IPS-15b (cell line): ENCODE data around the gene MYLK4.

ENCODE experiments used
- H3K27me3 ChIP-seq: one replicate; pipeline ENCODE4 v1.6.1; 2013; ENCODE audit warnings: low read length; ENCODE audit not compliant: control insufficient read depth, insufficient read depth
- H3K36me3 ChIP-seq: one replicate; pipeline ENCODE4 v1.6.1; 2013; ENCODE audit warnings: low read length; ENCODE audit not compliant: control insufficient read depth, insufficient read depth
- H3K4me1 ChIP-seq: one replicate; pipeline ENCODE4 v1.6.1; 2013; ENCODE audit warnings: mild to moderate bottlenecking, low read length; ENCODE audit not compliant: control insufficient read depth, insufficient read depth
- H3K4me3 ChIP-seq: one replicate; pipeline ENCODE4 v1.5.1; 2013; ENCODE audit warnings: low read depth, low read length
- H3K9ac ChIP-seq: one replicate; pipeline ENCODE4 v1.6.1; 2013; ENCODE audit warnings: low read depth, mild to moderate bottlenecking, low read length
- H3K9me3 ChIP-seq: one replicate; pipeline ENCODE4 v1.6.1; 2013; ENCODE audit warnings: mild to moderate bottlenecking, low read length; ENCODE audit not compliant: control insufficient read depth, insufficient read depth

Gene MYLK4

DNA sequence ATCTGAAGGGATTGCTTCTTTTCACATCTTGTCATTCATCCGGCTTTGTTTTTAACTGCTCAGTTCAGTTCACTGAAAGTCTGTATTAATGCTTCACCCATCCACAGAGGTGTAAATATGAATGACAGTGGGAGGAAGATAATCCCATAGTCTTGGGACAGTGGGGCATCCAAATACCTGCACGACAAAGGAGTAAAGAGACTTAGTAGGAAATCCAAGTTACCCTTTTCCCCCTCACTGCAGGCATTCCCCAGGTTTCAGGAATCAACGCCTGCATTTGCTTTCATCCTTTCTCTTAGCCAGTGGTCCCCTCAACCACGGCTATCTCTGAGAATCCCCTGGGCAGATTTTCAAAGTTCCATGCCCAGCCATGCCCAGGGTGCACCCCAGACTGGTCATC, 110.2 kb downstream of the MYLK4 start:
- H3K27me3 ChIP-seq = no peaks in the 10 kb centered on the region
- peak overlapping the region; percentile 9 for H3K9ac ChIP-seq
- no peaks in the 10 kb centered on the region for H3K36me3 ChIP-seq
- no peak overlapping the region for H3K4me3 ChIP-seq
- H3K9me3 ChIP-seq = no peaks in the 10 kb centered on the region
- H3K4me1 ChIP-seq = no peaks in the 10 kb centered on the region

DNA sequence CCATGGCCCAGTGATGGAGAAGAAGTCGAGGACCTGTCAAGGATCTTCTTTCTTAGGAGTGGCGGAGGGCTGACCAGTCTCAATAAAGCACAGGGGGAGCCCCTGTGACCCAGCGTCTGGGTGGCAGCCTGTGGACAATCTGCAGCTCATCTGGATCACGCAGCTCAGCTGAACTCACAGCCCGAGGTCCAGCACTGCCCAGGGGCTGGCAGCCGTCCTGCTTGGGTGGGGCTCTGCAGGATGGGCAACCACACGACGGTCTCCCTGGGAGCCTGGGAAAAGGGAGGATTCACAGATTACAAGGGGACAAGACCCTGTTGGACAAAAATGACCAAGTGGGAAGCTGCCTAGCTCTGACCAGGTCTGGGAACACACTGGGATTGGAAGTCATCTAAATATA, 110.8 kb downstream of the MYLK4 start:
- Histone ChIP-seq H3K4me3 (no peak overlapping the region), H3K9me3 (no peaks in the 10 kb centered on the region), H3K9ac (no peak overlapping the region), H3K27me3 (peaks cover 3% of the 10 kb centered on the region), H3K36me3 (no peaks in the 10 kb centered on the region), H3K4me1 (peaks cover 1% of the 10 kb centered on the region)

DNA sequence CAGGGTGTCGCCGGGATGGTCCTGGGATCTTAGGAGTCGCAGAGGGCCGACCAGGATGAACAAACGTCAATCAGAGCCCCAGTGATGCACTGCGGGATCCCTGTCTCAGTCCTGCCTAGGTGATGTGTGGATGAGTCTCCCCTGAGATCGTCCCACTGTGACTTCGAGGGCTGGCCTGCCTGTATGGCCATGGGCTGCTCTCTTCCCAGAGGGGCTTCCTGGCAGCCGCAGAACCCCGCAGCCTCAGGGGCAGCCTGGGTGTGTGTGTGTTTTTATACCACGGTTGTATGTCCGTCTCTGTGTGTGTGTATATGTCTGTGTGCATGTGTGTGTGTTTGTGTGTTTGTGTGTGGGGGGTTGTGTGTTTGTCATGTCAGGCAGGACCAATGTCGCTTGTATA, 111.6 kb downstream of the MYLK4 start:
- Histone ChIP-seq H3K27me3 (peaks cover 5% of the 10 kb centered on the region), H3K36me3 (no peaks in the 10 kb centered on the region), H3K4me3 (no peak overlapping the region), H3K9me3 (no peaks in the 10 kb centered on the region), H3K4me1 (peaks cover 4% of the 10 kb centered on the region), H3K9ac (no peak overlapping the region)

DNA sequence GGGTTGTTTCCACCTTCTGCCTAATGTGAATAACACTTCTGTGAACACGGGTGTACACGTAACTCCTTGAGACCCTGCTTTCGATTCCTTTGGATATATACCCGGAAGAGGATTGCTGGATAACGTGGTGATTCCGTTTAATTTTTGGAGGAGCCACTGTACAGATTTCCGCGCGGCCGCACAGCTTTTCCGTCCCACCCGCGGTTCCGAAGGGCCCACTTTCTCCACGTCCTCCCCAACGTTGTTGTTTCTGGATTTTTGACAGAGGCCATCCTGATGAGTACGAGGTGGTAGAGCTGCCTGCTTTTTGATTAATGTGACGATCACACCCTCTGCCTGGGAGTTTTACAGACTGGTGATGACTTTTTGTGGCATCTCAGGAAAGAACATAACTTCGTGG, 114.0 kb downstream of the MYLK4 start:
- Histone ChIP-seq H3K9ac (no peak overlapping the region), H3K4me3 (no peak overlapping the region), H3K36me3 (no peaks in the 10 kb centered on the region), H3K27me3 (peaks cover 13% of the 10 kb centered on the region), H3K4me1 (peaks cover 4% of the 10 kb centered on the region), H3K9me3 (no peaks in the 10 kb centered on the region)

DNA sequence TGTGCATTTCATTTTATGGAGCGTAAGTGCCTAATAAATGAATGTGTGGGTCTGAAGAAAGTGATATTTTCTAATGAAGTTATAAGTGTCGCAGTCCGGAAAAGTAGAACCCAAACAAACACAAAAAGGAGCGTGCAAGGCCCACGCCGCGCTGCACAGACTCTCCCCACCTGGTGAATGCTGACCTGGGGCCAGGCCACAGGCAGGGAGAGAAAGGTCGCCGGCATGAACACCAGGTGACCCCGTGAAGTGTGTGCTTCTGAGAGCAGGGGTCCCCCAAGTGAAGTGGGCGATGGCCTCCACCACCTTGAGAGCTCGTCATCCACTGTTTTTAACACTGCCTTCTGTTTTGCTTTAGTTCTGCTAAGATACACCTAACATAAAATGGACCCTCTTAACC, 114.8 kb downstream of the MYLK4 start:
- no peak overlapping the region for H3K9ac ChIP-seq
- peaks cover 13% of the 10 kb centered on the region for H3K27me3 ChIP-seq
- peaks cover 4% of the 10 kb centered on the region for H3K4me1 ChIP-seq
- H3K36me3 ChIP-seq = no peaks in the 10 kb centered on the region
- no peaks in the 10 kb centered on the region for H3K9me3 ChIP-seq
- H3K4me3 ChIP-seq = no peak overlapping the region

DNA sequence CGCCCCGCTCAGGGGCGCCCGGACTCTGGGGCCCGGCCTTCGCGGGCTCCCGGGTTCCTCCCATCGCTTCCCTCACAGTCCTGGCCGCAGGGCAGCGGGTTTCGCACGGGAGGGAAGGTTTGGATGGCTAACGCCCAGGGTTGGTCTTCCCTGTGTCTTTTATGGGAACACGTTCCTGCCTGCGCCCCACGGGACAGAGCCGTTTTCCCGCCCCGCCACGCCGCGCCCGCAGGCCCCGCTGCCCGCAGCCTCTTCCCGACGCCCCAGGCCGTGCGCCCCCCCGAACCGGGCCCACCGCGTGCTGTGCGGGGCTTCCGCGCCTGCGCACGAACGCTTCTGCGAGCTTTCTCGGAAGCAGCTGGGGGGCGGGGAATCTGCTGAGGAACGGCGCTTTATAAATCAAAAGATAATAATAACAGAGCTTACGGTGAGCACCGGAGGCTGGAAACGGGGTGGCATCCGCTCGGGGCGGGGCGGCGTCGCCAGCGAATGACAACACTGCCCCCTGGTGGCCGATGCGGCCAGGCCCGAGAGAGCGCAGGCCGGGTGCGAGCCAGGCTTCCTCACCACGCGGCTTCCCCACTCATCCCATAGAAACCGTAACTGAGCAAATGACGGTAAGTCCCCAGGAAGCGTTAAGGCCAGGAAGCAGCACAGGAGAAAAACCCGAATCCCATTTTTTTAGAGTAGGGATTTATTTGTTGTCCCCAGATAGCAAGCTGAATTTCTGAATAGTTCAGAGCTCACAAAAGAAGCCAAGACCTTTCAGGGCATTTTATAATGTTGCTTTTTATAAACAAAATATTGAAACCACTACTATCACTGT, 116.4 kb downstream of the MYLK4 start:
- Histone ChIP-seq H3K9me3 (no peaks in the 10 kb centered on the region), H3K4me3 (peak overlapping the region; percentile 30), H3K27me3 (peaks cover 13% of the 10 kb centered on the region), H3K36me3 (no peaks in the 10 kb centered on the region), H3K9ac (peak overlapping the region; percentile 54), H3K4me1 (peaks cover 6% of the 10 kb centered on the region)

DNA sequence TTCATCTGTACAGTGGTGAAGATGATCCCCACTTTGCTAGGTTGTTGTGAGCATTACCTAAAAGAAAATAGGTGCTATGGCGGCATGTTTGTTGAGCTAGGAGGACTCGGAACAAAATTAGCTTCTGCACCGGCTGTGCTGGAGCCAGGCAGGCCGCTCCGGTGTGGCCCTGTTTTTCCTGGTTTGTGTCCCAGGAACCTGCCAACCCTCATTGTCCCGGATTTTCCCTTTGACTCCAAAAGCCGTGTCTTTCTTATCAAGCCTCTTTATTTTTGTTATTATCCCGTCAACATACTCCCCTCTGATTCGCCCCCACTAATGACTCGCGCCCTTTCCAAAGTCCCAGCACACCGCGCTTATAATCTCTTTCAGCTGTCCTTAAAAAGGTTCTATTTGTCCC, 117.0 kb downstream of the MYLK4 start:
- no peaks in the 10 kb centered on the region for H3K9me3 ChIP-seq
- H3K36me3 ChIP-seq = no peaks in the 10 kb centered on the region
- H3K4me1 ChIP-seq = peaks cover 6% of the 10 kb centered on the region
- peak overlapping the region; percentile 32 for H3K9ac ChIP-seq
- H3K27me3 ChIP-seq = peaks cover 13% of the 10 kb centered on the region
- peak overlapping the region; percentile 30 for H3K4me3 ChIP-seq

DNA sequence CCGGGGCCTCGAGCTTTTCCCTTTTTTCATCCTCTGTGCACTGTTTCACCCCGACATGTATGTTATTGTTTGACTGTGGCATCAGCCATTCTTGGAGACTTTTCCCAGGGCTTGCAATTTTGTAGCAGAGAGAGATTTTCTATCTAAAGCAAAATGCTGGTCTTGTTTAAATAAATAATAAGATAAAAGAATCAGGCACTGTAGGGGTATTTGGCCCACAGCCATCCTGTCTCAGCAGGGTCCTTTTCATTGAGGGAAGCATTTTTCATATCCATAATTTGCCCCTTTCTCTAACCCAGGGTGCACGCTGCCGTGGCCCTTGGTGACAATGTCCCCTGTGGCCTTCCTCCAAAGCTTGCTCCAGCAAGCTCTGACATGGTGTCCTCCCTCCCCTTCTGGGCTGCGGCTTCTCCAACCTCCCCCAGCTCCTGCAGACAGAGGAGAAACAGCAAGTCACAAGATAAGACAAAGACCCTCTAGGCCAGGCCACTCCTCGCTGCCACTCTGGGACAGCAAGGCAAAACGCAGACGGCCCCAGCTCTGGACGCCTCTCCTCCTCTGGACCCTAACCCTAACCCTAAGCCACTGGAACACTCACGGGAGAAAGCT, 117.6 kb downstream of the MYLK4 start:
- Histone ChIP-seq H3K9me3 (no peaks in the 10 kb centered on the region), H3K27me3 (peaks cover 13% of the 10 kb centered on the region), H3K4me3 (no peak overlapping the region), H3K36me3 (no peaks in the 10 kb centered on the region), H3K9ac (no peak overlapping the region), H3K4me1 (peaks cover 6% of the 10 kb centered on the region)

DNA sequence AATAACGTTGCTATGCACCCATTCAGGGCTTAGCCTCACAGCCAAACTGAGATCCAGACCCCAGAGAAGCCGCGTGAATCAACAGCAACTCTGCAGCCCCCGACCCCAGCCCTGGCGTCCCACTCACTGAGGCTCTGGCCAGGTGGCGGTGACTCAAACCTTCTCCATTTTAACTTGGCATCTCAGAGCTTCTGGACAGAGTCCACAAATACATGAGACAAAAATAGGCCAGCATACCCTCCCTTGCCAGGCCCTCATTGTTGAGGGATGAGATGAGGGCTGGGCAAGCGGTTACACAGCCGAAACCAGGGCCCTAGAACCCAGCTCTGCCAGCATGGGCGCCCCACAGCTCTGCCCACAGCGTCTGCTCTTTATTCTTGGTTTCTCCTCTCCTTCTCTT, 118.4 kb downstream of the MYLK4 start:
- H3K27me3 ChIP-seq = peaks cover 13% of the 10 kb centered on the region

DNA sequence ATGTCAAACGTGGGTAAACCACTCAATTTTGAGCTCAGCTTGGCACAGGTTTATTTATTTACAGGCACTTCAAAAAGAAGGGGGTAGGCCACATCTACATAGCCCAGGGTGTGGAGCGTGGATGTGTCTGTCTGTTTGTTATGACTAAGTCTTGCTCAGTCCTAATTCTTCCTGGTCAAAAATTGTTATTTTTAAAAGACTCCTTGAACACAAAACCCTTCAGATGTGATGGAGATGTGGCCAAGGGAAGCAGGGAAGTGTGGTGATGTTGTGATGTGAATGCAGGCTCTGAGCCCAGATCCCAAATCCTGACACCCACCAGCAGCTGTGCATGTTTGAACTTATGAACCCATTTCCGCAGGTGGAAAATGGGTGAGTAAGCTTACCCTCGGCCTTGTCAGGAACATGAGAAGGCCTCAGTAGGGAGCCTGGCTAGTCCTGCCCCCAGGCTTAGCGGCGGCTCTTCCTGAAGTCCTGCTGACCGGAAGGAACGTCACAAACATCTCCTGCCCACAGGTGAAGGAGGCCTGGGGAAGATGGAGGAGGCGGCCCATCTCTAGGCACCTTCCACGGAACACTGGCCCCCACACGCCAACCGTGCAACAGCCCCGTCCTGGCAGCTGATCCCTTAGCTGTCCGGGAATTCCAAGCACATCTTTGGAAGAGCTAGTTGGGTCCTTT, 119.7 kb downstream of the MYLK4 start:
- no peaks in the 10 kb centered on the region for H3K9me3 ChIP-seq
- peaks cover 6% of the 10 kb centered on the region for H3K4me1 ChIP-seq
- H3K27me3 ChIP-seq = peaks cover 13% of the 10 kb centered on the region
- no peak overlapping the region for H3K9ac ChIP-seq
- H3K4me3 ChIP-seq = no peak overlapping the region
- H3K36me3 ChIP-seq = no peaks in the 10 kb centered on the region

More for the DNA sequence above, 118.4 kb downstream of the MYLK4 start:
- H3K9ac ChIP-seq = no peak overlapping the region
- no peaks in the 10 kb centered on the region for H3K36me3 ChIP-seq
- no peaks in the 10 kb centered on the region for H3K9me3 ChIP-seq
- peaks cover 6% of the 10 kb centered on the region for H3K4me1 ChIP-seq
- no peak overlapping the region for H3K4me3 ChIP-seq

DNA sequence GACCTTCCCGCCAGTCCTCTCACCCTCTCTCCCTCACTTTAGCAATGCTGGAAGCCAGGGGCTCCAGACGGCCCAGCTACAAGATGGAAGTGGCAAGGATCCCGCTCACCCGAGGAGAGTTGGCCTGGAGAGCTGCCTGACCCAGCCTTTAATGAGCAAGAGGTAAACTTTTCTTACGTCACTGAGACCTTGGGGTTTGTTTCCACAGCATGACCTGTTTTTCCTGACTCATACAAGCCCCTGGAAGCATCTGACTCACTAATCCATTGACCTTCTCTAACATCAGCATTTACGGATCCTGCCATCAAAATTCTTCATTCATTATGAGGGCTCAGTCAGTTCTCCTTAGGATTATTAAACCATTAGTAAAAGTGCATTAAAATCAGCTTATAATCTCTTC, 120.4 kb downstream of the MYLK4 start:
- H3K36me3 ChIP-seq = no peaks in the 10 kb centered on the region
- no peak overlapping the region for H3K9ac ChIP-seq
- no peak overlapping the region for H3K4me3 ChIP-seq
- peaks cover 6% of the 10 kb centered on the region for H3K4me1 ChIP-seq
- H3K9me3 ChIP-seq = no peaks in the 10 kb centered on the region
- H3K27me3 ChIP-seq = peaks cover 13% of the 10 kb centered on the region

DNA sequence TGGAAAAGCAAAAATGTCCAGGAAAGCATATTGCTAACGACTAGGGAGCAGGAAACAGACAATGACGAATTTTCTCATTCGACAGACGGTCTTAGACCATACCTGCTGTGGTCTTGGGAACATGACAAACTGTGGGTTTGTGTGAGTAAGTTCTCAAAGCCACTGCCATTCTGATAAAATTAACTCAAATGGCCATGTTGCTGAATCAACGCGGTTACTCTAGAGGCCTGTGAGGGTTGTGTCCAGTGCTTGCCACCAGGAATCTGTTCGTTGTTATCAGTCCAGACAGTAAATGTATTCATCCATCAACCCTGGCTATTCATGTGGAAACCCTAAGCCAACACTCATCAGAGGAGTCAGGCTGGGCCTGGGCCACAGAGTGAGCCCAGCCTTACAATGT, 124.3 kb downstream of the MYLK4 start:
- H3K4me1 ChIP-seq = peaks cover 2% of the 10 kb centered on the region
- H3K36me3 ChIP-seq = no peaks in the 10 kb centered on the region
- no peaks in the 10 kb centered on the region for H3K9me3 ChIP-seq
- H3K4me3 ChIP-seq = no peak overlapping the region
- H3K9ac ChIP-seq = no peak overlapping the region
- no peaks in the 10 kb centered on the region for H3K27me3 ChIP-seq
